Activated CD4-positive, alpha-beta T cell treated with anti-CD3 and anti-CD28 coated beads, Interleukin-2, amount 50 U/mL, for 16 hours (primary cell): Measurements from ENCODE around the gene ZNF830.
"Not testable (repeated sequence)": the region's sequence is repeated elsewhere in the genome, so short reads cannot be mapped to it uniquely, and the experiment has no call there.

Source experiments
- DNase-seq: peaks from one replicate; pipeline ENCODE4 v3.0.0-alpha.2; 2020

The ZNF830 gene, protein sequence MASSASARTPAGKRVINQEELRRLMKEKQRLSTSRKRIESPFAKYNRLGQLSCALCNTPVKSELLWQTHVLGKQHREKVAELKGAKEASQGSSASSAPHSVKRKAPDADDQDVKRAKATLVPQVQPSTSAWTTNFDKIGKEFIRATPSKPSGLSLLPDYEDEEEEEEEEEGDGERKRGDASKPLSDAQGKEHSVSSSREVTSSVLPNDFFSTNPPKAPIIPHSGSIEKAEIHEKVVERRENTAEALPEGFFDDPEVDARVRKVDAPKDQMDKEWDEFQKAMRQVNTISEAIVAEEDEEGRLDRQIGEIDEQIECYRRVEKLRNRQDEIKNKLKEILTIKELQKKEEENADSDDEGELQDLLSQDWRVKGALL

DNA sequence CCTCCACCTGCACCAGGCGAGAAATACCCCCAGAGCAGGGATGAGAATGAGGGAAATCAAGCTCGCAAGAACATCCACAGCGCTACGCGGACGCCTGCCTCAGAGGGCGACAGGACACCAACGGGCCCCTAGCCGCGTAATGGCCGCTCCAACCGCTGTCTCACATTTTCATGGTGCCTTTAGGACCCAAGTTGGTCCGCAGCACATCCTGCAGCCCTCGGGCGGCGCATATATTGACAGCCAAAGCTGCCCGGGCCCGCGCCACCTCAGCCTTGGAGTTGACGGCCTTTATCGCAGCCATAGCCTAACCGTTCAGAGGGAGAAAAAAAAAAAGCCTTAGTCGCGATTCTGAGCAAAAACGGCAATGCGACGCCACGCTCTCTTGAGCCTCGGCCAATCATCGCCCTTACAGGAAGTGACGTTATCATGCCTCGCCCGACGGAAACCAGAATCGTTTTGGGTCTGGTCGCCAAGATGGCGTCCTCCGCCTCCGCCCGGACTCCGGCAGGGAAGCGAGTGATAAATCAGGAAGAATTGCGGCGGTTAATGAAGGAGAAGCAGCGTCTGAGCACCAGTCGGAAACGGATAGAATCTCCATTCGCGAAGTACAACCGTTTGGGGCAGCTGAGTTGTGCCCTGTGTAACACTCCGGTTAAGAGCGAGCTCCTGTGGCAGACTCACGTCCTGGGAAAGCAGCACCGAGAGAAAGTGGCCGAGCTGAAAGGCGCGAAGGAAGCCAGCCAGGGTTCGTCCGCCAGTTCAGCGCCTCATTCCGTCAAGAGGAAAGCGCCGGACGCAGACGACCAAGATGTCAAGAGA, at the start of gene ZNF830, which contains the start of gene CCT6B:
ZNF830 (plus strand) TSS at position 448 of the 819 bp plus-strand sequence; CDS start at position 475, 27 bp downstream.
CCT6B (minus strand) TSS at position 368 of the 819 bp plus-strand sequence; CDS start at position 301, 67 bp downstream.
- DNase-seq, result peak; percentile 94

DNA sequence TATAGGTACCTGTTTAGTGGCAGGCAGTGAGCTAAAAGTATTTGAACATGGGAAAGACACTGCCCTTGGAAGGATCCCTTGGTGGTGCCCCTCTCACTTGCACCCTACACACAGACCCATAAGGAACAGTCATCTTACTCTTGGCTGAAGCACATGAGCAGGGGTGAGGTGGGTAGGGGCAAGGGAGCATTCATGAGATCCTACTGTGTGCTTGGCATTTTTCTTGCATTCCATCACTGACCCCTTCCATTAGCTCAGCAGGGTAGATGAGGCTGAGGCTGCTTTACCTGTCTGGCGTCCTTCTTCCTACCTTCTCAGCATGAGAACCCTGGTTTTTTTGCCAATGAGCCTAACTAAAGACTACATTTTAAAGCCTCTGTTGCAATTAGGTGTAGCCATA, 48.3 kb upstream of the ZNF830 start:
- DNase-seq, result no peak

DNA sequence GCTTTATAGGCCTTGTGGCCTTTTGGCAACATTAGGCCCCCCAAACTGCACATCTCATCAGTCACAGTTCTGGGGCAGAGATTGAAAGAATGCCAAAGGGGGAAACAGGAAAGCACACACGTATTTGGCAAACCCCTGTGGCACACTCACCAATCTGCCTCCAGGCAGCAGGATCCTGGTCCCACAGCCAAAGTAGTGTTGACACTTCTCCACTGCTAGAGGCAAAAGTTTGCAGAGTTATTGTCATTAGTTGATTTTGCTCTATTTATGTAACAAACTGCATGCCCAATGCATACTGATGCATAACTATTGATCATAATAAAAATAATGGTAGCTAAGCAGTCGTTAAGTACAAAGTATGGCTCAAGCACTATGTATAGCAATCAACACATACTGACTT, 45.2 kb upstream of the ZNF830 start:
- no peak for DNase-seq

DNA sequence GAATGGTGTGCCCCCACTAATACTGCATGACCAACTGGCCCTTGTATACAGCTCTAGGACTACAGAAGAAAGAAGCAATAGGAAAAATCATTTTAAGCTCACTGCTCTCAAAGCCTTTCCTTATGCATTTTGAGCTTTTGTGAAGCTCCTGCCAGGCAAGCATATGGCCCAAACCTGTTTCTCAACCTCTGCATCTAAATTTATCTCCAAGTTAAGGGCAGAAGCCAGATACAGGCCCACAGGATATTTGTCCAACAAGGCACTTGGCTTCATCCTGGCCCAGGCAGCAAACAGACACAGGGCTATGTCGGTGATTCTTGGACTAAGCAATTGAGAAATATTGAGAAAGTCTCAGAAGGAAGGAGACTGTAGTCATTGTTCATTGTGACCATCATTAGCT, 44.0 kb upstream of the ZNF830 start:
- no peak for DNase-seq

DNA sequence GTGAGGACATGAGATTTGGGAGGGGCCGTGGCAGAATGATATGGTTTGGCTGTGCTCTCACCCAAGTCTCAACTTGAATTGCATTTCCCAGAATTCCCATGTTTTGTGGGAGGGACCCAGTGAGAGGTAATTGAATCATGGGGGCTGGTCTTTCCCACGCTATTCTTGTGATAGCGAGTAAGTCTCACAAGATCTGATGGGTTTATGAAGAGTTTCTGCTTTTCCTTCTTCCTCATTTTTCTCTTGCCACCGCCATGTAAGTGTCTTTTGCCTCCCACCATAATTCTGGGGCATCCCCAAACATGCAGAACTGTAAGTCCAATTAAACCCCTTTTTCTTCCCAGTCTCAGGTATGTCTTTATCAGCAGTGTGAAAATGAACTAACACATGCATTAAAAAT, 40.7 kb upstream of the ZNF830 start:
- no peak for DNase-seq

DNA sequence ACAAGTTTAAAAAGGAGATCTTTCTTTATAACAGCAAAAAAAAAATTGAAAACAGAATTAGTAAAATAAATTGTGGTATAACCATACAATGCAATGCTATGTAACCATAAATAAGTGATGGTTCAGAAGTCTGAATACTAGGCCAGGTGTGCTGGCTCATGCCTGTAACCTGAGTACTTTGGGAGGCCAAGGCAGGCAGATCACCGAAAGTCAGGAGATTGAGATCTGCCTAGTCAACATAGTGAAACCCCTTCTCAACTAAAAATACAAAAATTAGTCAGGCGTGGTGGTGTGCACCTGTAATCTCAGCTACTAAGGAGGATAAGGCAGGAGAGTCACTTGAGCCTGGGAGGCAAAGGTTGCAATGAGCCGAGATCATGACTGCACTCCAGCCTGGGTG, 34.7 kb upstream of the ZNF830 start:
- no peak for DNase-seq

DNA sequence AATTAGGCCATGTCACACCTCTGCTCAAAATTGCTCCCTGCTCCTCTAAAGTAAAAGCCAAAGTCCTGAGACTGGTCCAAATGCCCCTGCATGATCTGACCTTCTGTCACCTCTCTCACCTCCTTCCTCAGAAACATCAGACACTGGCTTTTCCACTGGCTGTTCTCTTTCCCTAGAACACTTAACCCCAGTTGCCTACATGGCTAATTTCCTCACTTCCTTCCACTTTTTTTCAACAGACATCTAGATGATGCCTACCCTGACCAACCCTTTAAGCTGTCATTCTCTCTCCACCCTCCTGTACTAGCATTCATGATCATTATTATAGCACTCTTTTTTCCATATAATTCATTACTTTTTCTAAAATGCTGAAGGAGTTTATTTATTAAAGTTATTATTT, 31.1 kb upstream of the ZNF830 start:
- no peak for DNase-seq

DNA sequence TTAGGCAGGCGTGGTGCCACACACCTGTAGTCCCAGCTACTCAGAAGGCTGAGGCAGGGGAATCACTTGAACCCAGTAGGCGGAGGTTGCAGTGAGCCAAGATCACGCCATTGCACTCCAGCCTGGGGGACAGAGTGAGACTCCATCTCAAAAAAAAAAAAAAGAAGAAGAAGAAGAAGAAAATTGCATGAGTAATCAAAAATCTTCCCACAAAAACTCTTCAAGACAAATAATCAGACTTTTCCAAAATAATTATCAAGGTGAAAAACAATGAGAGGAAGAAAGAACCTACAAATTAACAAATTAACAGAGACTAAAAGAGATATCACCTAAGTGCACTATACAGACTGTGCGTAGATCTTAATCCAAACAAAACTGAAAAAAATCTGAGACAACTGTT, 10.6 kb upstream of the ZNF830 start:
- not testable (repeated sequence) for DNase-seq

DNA sequence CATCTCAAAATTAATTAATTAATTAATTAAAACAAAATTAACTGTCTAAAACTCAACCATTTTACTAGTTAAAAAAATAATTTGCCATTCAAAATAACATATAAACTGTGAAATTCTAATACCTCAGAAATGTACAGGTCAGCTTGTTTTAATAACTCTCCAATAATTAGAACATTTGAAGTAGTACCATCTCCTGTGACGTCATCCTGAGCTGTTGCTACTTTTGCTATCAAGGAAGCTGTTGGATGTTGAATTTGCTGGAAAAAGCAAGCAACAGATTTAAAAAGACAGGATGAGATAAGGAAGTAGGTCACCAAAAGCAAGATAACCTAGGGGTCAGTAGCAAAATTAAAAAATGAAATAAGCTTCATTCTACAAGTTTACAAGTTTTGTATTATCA, 2.9 kb upstream of the ZNF830 start:
- DNase-seq, result no peak

DNA sequence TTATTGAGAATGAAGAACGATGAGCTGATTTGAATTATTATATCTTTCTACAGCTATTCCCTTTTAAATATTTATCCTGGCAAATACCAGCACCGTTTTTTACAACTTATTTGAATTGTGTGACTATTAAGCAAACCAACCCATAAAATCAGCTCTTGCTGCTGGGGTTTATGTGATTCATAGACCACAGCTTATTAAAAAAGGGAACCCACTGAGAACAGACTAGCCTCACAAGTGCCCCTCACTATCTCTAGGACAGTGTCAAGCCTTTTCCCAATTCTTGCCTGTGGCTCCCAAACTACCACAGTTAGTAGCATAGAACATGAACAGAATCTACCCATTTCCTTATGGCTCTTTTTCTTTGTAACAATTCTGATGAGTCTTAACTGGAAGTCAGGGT, 12.8 kb downstream of the ZNF830 start:
- DNase-seq, result peak; percentile 49

DNA sequence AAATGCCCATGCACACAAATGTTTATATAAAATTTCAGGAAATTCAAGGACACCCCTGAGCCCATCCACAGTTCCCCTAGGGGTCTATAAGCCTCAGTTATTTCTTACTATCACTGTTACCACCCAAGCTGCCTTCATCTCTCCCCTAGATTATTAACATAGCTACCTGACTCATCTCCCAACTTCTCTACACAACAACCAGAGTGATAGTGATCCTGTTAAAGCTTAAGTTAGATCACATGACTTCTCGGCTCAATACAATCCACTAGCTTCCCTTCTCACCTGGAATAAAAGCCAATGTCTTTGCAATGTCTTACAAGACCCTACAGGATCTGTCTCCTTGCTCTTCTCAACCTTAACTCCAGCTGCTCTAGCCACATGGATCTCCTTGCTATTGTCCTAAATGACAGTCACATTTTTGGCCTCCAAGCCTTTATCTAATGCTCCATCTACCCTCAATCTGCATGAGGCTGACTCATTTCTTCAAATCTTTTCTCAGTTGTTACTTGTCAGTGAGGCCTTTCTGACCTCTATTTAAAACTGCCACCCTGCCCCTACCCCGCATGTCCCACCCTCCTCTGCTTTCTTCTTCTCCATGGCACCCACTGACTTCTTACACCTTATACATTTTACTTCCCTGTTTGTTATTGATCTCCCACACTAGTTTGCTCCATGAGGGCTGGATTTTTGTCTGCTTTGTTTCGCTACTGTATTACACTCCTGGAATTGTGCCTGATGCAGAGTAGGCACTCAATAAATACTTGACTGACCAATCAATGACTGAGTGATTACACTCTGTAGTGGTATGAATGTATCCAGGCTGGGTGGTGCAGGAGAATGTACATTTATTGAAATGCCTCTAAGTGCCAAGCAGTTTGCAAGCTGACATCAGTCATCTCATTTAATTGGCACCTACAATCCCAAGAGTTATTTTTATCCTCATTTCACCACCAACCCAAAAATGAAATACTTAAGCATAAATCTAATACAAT, 13.8 kb downstream of the ZNF830 start:
- peak; percentile 78 for DNase-seq

DNA sequence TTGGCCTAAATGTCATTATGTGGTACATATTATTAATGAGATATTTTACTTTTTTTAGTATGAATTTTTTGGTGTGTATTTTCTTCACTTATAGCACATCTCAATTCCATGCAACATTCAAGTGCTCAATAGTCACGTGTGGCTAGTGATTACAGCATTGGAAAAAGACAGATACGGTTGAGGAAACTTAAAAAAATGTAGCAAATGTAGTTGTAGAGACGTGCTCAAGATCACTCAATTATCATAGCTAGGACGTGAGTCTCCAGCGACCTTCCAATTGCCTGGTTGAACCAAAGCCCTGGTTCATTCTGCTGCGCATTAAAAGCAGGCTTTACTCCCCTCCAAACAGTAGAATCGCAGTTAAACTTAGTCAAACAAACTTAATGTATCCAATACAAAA, 17.8 kb downstream of the ZNF830 start:
- no peak for DNase-seq

DNA sequence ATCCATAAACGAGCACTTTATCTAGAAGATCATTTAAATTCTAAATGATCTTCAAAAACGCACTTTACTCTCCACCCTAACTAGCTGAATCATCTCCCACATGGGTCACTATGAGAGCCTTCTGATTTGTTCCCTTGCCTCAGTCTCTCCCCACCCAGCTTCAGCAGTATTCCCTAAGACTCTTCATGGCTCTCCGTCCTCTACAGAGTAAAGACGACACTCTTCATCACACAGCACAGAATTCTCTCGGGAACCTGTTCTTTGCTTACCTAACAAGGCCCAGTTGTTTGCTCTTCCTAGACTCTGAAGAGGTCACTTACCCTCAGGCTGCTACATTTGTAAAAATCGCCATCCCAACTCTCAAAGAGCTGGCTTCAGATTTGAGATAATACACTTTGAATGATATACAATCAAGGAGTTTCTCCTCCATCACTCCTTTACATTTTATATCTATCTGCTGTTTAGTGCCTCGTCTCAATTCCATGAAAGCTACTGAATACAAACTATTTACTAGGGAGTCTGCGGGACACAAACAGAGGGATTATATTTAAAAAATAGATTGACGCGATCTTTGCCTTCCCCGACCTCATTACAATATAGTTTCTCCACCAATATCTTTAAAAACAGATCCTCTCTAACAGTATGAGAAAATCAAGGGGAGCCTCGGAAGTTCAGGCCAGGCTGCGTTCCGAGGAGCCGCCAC, 18.5 kb downstream of the ZNF830 start:
- no peak for DNase-seq

DNA sequence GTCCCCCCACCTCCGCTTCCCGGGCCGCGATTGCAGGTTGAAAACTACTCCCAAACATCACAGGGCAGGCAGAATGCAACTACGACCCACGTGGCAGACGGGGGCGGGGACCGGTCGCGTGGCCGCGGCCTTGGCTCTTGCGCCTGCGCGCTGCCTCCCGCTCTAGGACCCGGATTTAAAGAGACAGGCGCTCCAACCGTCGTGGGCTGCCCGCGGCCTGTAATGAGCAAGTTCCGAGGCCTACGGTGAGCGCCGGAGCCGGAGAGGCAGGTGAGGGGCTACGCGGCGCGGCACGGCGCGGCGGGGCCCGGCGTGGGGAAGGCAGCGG, 19.0 kb downstream of the ZNF830 start, which contains the start of gene LIG3:
LIG3 (plus strand) TSS at position 160 of the 328 bp plus-strand sequence. CDS start 2,494 bp downstream, outside the sequence.
- peak; percentile 96 for DNase-seq

DNA sequence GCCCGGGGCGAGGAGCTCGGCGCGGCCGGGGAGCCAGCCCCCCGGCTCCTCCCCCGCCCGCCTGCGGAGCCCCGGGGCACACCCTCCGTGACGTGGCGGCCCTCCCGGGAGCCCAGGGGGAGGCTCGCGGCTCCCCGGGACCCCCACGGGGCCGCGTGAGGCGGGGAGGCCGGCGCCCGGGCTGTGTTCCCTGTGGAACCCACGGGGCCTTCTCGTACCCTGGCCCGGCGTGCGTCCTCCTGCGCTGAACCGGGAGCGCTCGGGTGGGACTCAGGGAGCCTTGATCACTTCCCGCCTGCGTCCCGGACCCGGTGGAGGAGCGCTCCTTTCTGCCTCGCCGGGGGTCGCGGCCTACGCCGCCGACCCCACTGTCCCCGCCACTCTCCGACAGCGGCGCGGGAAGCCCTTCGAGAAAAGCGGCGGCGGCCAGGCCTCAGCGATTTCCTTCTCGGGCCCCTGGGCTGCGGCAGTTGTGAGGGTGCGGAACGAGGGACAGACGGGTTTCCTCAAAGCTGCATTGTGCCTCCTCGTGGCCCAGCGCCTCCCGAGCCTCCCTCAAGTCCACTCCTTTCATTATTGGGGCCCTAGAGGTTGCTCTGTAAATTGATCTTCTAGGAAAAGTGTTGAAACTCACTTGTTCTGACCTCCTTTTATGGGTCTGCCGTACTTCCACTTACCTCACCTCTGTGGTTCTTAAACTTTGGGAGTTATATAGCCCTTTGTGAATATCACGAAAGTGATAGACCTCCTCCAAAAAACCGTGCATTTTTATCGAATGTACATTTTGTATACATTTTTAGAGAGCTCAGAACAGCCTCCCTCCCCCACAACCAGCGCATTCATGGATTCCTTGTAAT, 19.6 kb downstream of the ZNF830 start:
- DNase-seq, result peak; percentile 81

DNA sequence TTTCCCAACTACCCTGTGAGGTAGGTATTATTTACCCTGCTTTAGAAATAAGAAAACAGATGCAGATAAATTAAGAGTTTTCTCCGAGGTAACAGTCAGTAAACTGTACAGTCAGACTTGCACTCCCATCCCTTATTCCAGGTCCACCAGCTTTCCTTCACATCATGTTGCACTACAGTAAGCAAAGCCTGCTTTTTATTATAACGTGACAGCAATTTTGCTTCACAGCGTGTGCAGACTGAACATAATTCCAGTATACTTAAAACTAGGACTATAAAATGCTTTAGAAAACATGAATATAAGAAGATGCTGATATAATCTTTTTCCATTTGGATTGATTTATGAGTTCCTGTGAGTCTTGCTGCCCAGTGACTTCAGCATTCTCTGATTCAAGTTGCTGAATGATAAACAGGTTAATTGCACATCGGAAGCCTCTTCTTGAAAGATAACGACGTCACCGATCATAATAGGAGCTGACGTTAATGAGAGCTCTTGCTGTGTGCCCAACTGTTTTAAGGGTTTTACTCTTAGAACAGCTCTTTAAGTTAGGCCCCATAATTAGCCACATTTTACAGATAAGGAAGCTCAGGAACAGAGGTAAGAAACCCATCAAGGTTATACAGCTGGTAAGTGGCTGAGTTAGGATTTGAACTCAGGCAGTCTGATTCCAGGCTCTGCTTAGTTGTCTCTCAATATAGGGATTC, 20.4 kb downstream of the ZNF830 start:
- no peak for DNase-seq

DNA sequence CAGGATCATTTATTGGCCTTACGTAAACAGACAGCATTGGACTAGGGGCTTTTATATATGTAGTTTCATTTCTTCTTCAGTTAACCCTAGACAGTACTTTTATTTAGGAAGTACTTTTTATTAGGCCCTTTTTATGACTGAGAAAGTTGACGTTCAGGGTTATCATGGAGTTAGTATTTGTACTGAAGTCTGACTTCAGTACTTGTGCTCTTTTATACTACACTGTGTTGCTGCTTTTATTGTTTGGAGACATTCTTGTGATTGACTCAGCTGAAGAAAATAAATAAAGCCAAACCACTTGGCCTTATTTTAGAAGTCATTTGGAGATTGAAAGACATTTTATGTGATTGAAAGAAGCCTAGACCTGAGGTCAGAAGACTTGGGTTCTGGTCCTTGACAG, 25.9 kb downstream of the ZNF830 start:
- DNase-seq, result no peak

DNA sequence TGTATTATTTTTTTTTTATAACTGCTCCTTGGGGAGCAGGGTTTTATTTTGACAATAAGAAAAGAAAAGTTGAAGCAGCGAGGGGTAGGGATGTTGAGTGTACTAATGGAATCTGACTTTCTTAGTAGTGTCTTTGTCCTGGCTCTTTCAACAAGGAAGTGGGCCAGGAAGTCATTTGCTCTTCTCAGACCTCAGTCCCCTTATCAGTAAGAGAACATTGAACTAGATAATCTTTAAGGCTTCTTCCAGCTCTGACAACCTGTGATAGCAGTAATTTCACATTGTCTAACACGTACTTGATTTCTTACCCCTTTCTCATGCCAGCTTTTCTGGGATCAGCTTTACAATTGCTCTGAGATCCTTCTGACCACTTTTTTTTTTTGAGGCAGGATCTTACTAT, 27.3 kb downstream of the ZNF830 start:
- no peak for DNase-seq

DNA sequence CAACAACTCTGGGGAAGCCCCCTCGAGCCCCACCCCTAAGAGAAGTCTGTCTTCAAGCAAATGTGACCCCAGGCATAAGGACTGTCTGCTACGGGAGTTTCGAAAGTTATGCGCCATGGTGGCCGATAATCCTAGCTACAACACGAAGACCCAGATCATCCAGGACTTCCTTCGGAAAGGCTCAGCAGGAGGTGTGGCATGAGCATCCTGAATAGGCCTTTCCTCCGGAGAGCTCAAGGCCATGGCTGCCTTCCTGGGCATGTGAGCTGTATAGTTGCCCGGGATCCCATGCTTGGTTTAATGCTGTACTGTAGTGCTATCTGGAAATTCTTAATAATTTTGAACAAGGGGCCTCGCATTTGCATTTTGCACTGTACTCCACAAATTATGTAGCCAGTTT, 28.1 kb downstream of the ZNF830 start:
- DNase-seq, result no peak

DNA sequence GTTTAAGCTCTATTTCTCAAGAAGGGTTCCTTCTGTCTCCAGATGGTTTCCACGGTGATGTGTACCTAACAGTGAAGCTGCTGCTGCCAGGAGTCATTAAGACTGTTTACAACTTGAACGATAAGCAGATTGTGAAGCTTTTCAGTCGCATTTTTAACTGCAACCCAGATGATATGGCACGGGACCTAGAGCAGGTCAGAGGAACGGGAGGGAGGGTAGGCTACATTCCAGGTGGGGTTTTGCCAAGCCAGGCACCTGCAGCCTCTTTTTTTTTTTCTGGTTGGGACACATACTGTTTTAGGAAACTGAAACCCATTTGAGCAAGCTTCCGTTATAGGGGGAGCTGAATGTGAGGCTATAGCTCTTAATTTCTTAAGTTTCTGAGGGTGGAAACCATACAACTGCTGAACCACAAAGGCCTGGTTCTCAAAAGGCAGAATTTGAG, 29.6 kb downstream of the ZNF830 start:
- no peak for DNase-seq
